T-cell (primary cell): ENCODE data around the gene BCDIN3D. TPM values are rescaled to one million over a fixed set of nuclear protein-coding genes. Genes with fewer than 3 reads are reported as not detected.
A peak's percentile ranks its signal among the peaks of the same experiment; 100 is the strongest.

ENCODE experiments used
- ATAC-seq, 4 experiments: fragments of 200-7000 bp in 3 of 4; fragments of 150-1000 bp in 1 of 4; cut with Tn5 transposase; replicated peaks in 1 of 4; 1 replicate in 3 of 4; 2 replicates in 1 of 4; pipeline ENCODE4 v1.10.0; 2021; ENCODE audit warnings: moderate library complexity in 3 of 4, mild to moderate bottlenecking in 2 of 4, moderate number of reproducible peaks in 1 of 4
- CTCF ChIA-PET, 2 donors: fragments of 300-600 bp; sonication (Branson Sonifier 250); formaldehyde crosslinking; loops; one replicate each; lab custom pipeline; 2022; ENCODE audit warnings: antibody characterized with exemption in 2 of 2; lab: Charles Lee
- POLR2A ChIA-PET, 2 donors: fragments of 300-600 bp; sonication (Branson Sonifier 250); formaldehyde crosslinking; loops; one replicate each; lab custom pipeline; 2022; ENCODE audit warnings: antibody characterized with exemption in 2 of 2; lab: Charles Lee
- DNase-seq, 35 experiments: peaks; one replicate each; pipeline versions ENCODE4 v3.0.0 to v3.0.0-alpha.2; 2013 to 2023
- H3K27ac ChIP-seq: one replicate; pipeline ENCODE4 v1.5.1; 2013; ENCODE audit warnings: low read length
- H3K27me3 ChIP-seq, 2 experiments: replicated peaks in 1 of 2; 1 replicate in 1 of 2; 2 replicates in 1 of 2; pipeline versions ENCODE4 v1.6.1 to v1.7.0; 2013; ENCODE audit warnings: low read length in 1 of 2, mixed read lengths in 1 of 2; ENCODE audit not compliant: control insufficient read depth in 2 of 2, insufficient read depth in 2 of 2; ENCODE audit errors: extremely low read depth in 1 of 2
- H3K36me3 ChIP-seq, 2 donors: 1 replicate in 1 of 2; 2 replicates in 1 of 2; pipeline versions ENCODE4 v1.6.1 to v1.7.0; 2013; ENCODE audit warnings: low read length in 1 of 2; ENCODE audit not compliant: control insufficient read depth in 2 of 2, insufficient read depth in 1 of 2; ENCODE audit errors: extremely low read depth in 1 of 2
- H3K4me1 ChIP-seq, 2 experiments: 1 replicate in 1 of 2; 2 replicates in 1 of 2; pipeline versions ENCODE4 v1.6.1 to v1.7.0; 2013; ENCODE audit warnings: low read length in 2 of 2, mixed read lengths in 1 of 2; ENCODE audit not compliant: insufficient read depth in 2 of 2, control insufficient read depth in 1 of 2; ENCODE audit errors: extremely low read depth in 1 of 2
- H3K4me3 ChIP-seq, 2 donors: 1 replicate in 1 of 2; 2 replicates in 1 of 2; pipeline versions ENCODE4 v1.5.1 to v1.7.0; 2013; ENCODE audit warnings: mild to moderate bottlenecking in 2 of 2, low read length in 1 of 2, moderate library complexity in 1 of 2; ENCODE audit not compliant: control insufficient read depth in 1 of 2; ENCODE audit errors: extremely low read depth in 1 of 2
- H3K9me3 ChIP-seq: 2 replicates; pipeline ENCODE4 v1.7.0; 2013
- H3K27ac Mint-ChIP-seq, 2 donors: one replicate each; pipeline ENCODE4 v1.8.0; 2020 to 2021; ENCODE audit warnings: mild to moderate bottlenecking in 2 of 2, mixed read lengths in 2 of 2
- H3K27me3 Mint-ChIP-seq, 2 donors: one replicate each; pipeline ENCODE4 v1.8.0; 2021 to 2022; ENCODE audit warnings: mixed read lengths in 2 of 2
- H3K36me3 Mint-ChIP-seq: one replicate; pipeline ENCODE4 v1.8.0; 2021; ENCODE audit warnings: mixed read lengths
- H3K4me1 Mint-ChIP-seq, 3 donors: one replicate each; pipeline ENCODE4 v1.8.0; 2020 to 2022; ENCODE audit warnings: mixed read lengths in 3 of 3, mild to moderate bottlenecking in 1 of 3
- H3K4me3 Mint-ChIP-seq, 3 donors: one replicate each; pipeline ENCODE4 v1.8.0; 2020 to 2022; ENCODE audit warnings: mild to moderate bottlenecking in 3 of 3, mixed read lengths in 3 of 3, moderate library complexity in 3 of 3
- H3K9me3 Mint-ChIP-seq, 3 donors: one replicate each; pipeline ENCODE4 v1.8.0; 2020 to 2022; ENCODE audit warnings: mixed read lengths in 3 of 3
- WGBS: methylation state at CpG from one replicate; pipeline ENCODE4 v1.1.5; 2013; ENCODE audit warnings: missing lambda C conversion rate; ENCODE audit not compliant: insufficient coverage; 5-methylcytosine and 5-hydroxymethylcytosine counted together
- total RNA-seq, 35 experiments: library from RNA in 6 of 35; stranded (reverse) in 6 of 35; fragments of 120-200 nt in 1 of 35; gene quantifications; one replicate each; pipeline versions ENCODE4 v1.2.1 to v1.2.4 and lab custom pipeline; 2013 to 2026

The BCDIN3D gene
- total RNA-seq, 5 donors from 2014 or later (not counting 1 experiment from before 2014, with no cell fraction given) = 4.7 to 12.8 (median 12.3) TPM

- whole genome bisulfite sequencing = 57% methylated on average over 1 of the region's 10 CpGs
- no peaks in the 10 kb centered on the region for H3K9me3 Mint-ChIP-seq
- Histone ChIP-seq H3K9me3 (no peaks in the 10 kb centered on the region), H3K27me3 (peaks cover 0 to 45% of the 10 kb centered on the region in 2 experiments), H3K4me3 (no peak overlapping the region), H3K4me1 (no peaks in the 10 kb centered on the region), H3K36me3 (no peaks in the 10 kb centered on the region), H3K27ac (no peak overlapping the region)
- ATAC-seq = no peak
- peaks cover 7 to 10% of the 10 kb centered on the region in 2 donors for H3K27me3 Mint-ChIP-seq
- H3K27ac Mint-ChIP-seq = peak overlapping the region in 1 of 2 donors; percentile 19
- H3K36me3 Mint-ChIP-seq = no peaks in the 10 kb centered on the region
- ChIA-PET POLR2A (interaction anchor here in 1 of 2 donors (0.6 kb wide), 1 partner anchor 194 kb away, joined by 4 read pairs; no protein-coding TSS in a partner anchor), CTCF (interaction anchor here in 1 of 2 donors (1.5 kb wide), 1 partner anchor 78 kb away, joined by 4 read pairs; no protein-coding TSS in a partner anchor)
- H3K4me1 Mint-ChIP-seq = no peaks in the 10 kb centered on the region
- no peak for DNase-seq
- H3K4me3 Mint-ChIP-seq = no peak overlapping the region
These were observed 46.6 kb upstream of the BCDIN3D start for GRCh38 chr12:49889361-49890095.

- 92% methylated on average over 13 of the region's 13 CpGs for WGBS
- ATAC-seq = peak in 1 of 4 experiments; percentile 32
- no peak overlapping the region for H3K4me3 Mint-ChIP-seq
- H3K9me3 ChIP-seq = no peaks in the 10 kb centered on the region
- no peak overlapping the region for H3K4me3 ChIP-seq
- CTCF ChIA-PET = interaction anchor here in 1 of 2 donors (0.6 to 1.5 kb wide), 2 partner anchors 79 to 673 kb away, joined by 3 to 4 read pairs; no protein-coding TSS in a partner anchor
- H3K36me3 ChIP-seq = no peaks in the 10 kb centered on the region
- peaks cover 0 to 47% of the 10 kb centered on the region in 2 experiments for H3K27me3 ChIP-seq
- POLR2A ChIA-PET = no interaction called here
- no peaks in the 10 kb centered on the region for H3K36me3 Mint-ChIP-seq
- H3K9me3 Mint-ChIP-seq = no peaks in the 10 kb centered on the region
- DNase-seq = no peak
- peaks cover 7 to 15% of the 10 kb centered on the region in 2 donors for H3K27me3 Mint-ChIP-seq
- no peaks in the 10 kb centered on the region for H3K4me1 Mint-ChIP-seq
- H3K27ac ChIP-seq = no peak overlapping the region
- H3K4me1 ChIP-seq = no peaks in the 10 kb centered on the region
- H3K27ac Mint-ChIP-seq = peak overlapping the region in 1 of 2 donors; percentile 19
These were observed 45.7 kb upstream of the BCDIN3D start for GRCh38 chr12:49888461-49889151.

DNA sequence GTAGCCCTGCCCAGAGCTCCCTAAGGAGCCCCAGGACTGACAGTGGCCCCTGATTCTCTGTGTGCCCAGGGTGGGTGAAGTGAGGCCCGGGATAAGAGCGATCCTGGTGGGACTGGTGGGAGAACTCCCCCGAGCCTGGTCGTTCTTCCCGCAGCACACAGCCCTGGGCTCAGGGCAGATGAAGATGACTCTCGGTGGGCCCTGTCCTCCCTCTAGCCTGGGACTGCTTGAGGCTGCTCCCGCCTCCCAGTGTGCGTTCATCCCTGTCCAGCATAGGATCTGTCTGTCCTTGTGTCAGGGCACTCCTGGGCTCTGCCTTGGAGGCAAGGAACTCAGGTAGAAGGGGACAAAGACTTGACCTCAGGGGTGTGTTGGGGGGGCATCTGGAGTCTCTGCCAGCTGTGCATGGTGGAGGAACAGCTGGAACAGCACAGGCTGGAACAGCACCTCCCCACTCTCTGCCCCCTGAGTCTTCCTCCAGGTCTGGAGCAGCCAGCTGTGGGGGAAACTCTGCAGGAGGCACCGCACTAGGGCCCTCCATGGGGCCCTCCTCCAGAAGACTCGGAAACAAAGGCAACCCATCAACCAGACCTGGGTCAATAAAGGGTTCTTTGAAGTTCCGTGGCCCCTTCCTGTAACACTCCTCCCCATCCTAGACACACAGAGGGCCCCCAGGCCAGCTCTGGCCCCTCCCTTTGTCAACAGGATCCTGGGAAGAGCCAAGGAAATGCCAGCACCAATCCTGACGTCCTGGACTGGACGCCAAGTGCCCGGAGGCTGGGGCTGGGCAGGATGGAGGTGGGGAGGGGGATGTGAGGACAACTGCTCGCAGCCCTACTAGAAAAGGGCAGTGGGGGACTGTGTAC lies 44.9 kb upstream of the BCDIN3D start:
- no peaks in the 10 kb centered on the region for H3K36me3 Mint-ChIP-seq
- H3K27ac Mint-ChIP-seq = no peak overlapping the region
- WGBS = 85% methylated on average over 12 of the region's 15 CpGs
- no peak overlapping the region for H3K4me3 Mint-ChIP-seq
- Histone ChIP-seq H3K27ac (no peak overlapping the region), H3K27me3 (peaks cover 0 to 43% of the 10 kb centered on the region in 2 experiments), H3K9me3 (no peaks in the 10 kb centered on the region), H3K36me3 (no peaks in the 10 kb centered on the region), H3K4me1 (no peaks in the 10 kb centered on the region), H3K4me3 (no peak overlapping the region)
- ChIA-PET POLR2A (no interaction called here), CTCF (interaction anchor here in 1 of 2 donors (0.6 kb wide), 1 partner anchor 672 kb away, joined by 3 read pairs; no protein-coding TSS in a partner anchor)
- no peaks in the 10 kb centered on the region for H3K4me1 Mint-ChIP-seq
- DNase-seq (no peak), ATAC-seq (no peak)
- H3K9me3 Mint-ChIP-seq = no peaks in the 10 kb centered on the region
- peaks cover 7 to 17% of the 10 kb centered on the region in 2 donors for H3K27me3 Mint-ChIP-seq

DNA sequence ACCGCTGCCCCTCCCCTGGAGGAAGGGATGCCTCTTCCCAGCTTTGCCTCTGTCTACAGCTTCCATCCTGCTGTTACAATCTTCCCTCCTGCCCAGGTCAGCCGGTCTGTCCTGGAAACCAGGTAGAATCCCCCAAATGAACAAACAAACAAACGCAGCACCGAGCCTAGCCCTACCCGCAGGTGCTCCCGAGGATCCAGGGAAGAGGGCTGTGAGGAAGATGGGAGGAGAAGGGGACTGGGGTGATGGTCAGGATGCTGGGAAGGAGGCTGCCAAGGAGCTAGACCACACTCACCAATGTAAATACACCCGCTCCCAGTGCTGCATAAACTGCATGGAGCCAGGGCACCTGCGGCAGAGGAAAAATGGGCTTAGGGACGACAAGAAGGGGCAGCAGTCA lies 44.2 kb upstream of the BCDIN3D start:
- ATAC-seq (no peak), DNase-seq (no peak)
- no peak overlapping the region for H3K4me3 Mint-ChIP-seq
- no peaks in the 10 kb centered on the region for H3K9me3 ChIP-seq
- no peak overlapping the region for H3K27ac ChIP-seq
- peaks cover 7 to 17% of the 10 kb centered on the region in 2 donors for H3K27me3 Mint-ChIP-seq
- no peaks in the 10 kb centered on the region for H3K36me3 ChIP-seq
- POLR2A ChIA-PET = no interaction called here
- CTCF ChIA-PET = no interaction called here
- H3K27ac Mint-ChIP-seq = no peak overlapping the region
- peaks cover 0 to 42% of the 10 kb centered on the region in 2 experiments for H3K27me3 ChIP-seq
- H3K36me3 Mint-ChIP-seq = no peaks in the 10 kb centered on the region
- H3K4me3 ChIP-seq = no peak overlapping the region
- no peaks in the 10 kb centered on the region for H3K9me3 Mint-ChIP-seq
- WGBS = 77% methylated on average over 4 of the region's 9 CpGs
- no peaks in the 10 kb centered on the region for H3K4me1 ChIP-seq
- H3K4me1 Mint-ChIP-seq = no peaks in the 10 kb centered on the region

GRCh38 chr12:49885663-49886461 lies 43.0 kb upstream of the BCDIN3D start:
- H3K9me3 ChIP-seq = no peaks in the 10 kb centered on the region
- DNase-seq (no peak), ATAC-seq (no peak)
- Mint-ChIP-seq H3K4me1 (no peaks in the 10 kb centered on the region), H3K36me3 (no peaks in the 10 kb centered on the region), H3K4me3 (no peak overlapping the region), H3K9me3 (no peaks in the 10 kb centered on the region), H3K27me3 (peaks cover 7 to 17% of the 10 kb centered on the region in 2 donors), H3K27ac (no peak overlapping the region)
- 77% methylated on average over 14 of the region's 16 CpGs for WGBS
- H3K27me3 ChIP-seq = peaks cover 0 to 37% of the 10 kb centered on the region in 2 experiments
- no peaks in the 10 kb centered on the region for H3K36me3 ChIP-seq
- POLR2A ChIA-PET = no interaction called here
- CTCF ChIA-PET = interaction anchor here (0.6 kb wide), 2 partner anchors 38 to 975 kb away, joined by 4 to 7 read pairs; no protein-coding TSS in a partner anchor
- no peaks in the 10 kb centered on the region for H3K4me1 ChIP-seq
- H3K27ac ChIP-seq = no peak overlapping the region
- H3K4me3 ChIP-seq = no peak overlapping the region
